ENCODE results near the gene RFFL.

GRCh38 chr17:35025541-35025940 lies 38.0 kb downstream of the RFFL start:
- TF ChIP-seq POLR2A (IDR thresholded peaks at IDR 0.05): no peak
- no peak for TF ChIP-seq CTCF (IDR thresholded peaks at IDR 0.05)
